ENCODE data around the gene SDC3.

Gene SDC3

GRCh38 chr1:30928171-30928570 lies 19.6 kb upstream of the SDC3 start:
- no peak for DNase-seq (ENCODE audit: low read depth, low spot score)

GRCh38 chr1:30927448-30927847 lies 18.9 kb upstream of the SDC3 start:
- no peak for DNase-seq (ENCODE audit: low read depth, low spot score)

- no peak for DNase-seq (ENCODE audit: low read depth, low spot score)
Measured at GRCh38 chr1:30923597-30923996, 15.0 kb upstream of the SDC3 start.

- DNase-seq (ENCODE audit: low read depth, low spot score) = no peak
Measured at GRCh38 chr1:30920827-30921226, 12.3 kb upstream of the SDC3 start.

GRCh38 chr1:30919025-30919881 lies 10.7 kb upstream of the SDC3 start:
- no peak for DNase-seq (ENCODE audit: low read depth, low spot score)

- no peak for DNase-seq (ENCODE audit: low read depth, low spot score)
Measured at GRCh38 chr1:30916296-30916695, 7.7 kb upstream of the SDC3 start.

- no peak for DNase-seq (ENCODE audit: low read depth, low spot score)
Measured at GRCh38 chr1:30915491-30916230, 7.1 kb upstream of the SDC3 start.

- DNase-seq (ENCODE audit: low read depth, low spot score) = no peak
Measured at GRCh38 chr1:30914931-30915330, 6.4 kb upstream of the SDC3 start.

- no peak for DNase-seq (ENCODE audit: low read depth, low spot score)
Measured at GRCh38 chr1:30914587-30914922, 6.0 kb upstream of the SDC3 start.

- DNase-seq (ENCODE audit: low read depth, low spot score) = no peak
Measured at GRCh38 chr1:30912913-30913652, 4.5 kb upstream of the SDC3 start.

- DNase-seq (ENCODE audit: low read depth, low spot score) = no peak
Measured at GRCh38 chr1:30912224-30912623, 3.7 kb upstream of the SDC3 start.

GRCh38 chr1:30911059-30911954 lies 2.7 kb upstream of the SDC3 start:
- no peak for DNase-seq (ENCODE audit: low read depth, low spot score)

- DNase-seq (ENCODE audit: low read depth, low spot score) = no peak
Measured at GRCh38 chr1:30909365-30910068, 959 bp upstream of the SDC3 start.

- no peak for DNase-seq (ENCODE audit: low read depth, low spot score)
Measured at GRCh38 chr1:30908316-30908695, 252 bp downstream of the SDC3 start.

GRCh38 chr1:30907481-30908315 lies 860 bp downstream of the SDC3 start:
- no peak for DNase-seq (ENCODE audit: low read depth, low spot score)

- no peak for DNase-seq (ENCODE audit: low read depth, low spot score)
Measured at GRCh38 chr1:30906631-30907441, 1.7 kb downstream of the SDC3 start.

GRCh38 chr1:30905916-30906620 lies 2.5 kb downstream of the SDC3 start:
- DNase-seq (ENCODE audit: low read depth, low spot score) = no peak

- no peak for DNase-seq (ENCODE audit: low read depth, low spot score)
Measured at GRCh38 chr1:30905403-30905802, 3.2 kb downstream of the SDC3 start.
